GM19240 (cell line): ENCODE measurements around the gene PLD1.

Experiments
- DNase-seq: peaks from one replicate; pipeline ENCODE4 v3.0.0; 2011; ENCODE audit warnings: low spot score; ENCODE audit not compliant: insufficient read length

PLD1 gene

DNA sequence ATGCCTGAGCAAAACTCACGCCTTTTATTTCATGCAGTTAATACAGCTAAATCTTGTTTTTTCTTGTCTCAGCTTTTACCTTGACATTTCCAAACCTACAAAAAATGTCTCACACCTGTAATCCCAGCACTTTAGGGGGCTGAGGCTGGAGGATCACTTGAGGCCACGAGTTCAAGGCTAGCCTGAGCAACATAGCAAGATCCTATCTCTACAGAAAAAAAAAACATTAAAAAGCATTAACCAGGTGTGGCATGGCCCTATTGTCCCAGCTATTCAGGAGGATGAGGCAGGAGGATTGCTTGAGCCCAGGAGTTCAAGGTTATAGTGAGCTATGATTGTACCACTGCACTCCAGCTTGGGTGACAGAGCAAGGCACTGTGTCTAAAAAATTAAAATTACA is 29.0 kb upstream of the PLD1 start:
- DNase-seq = no peak

DNA sequence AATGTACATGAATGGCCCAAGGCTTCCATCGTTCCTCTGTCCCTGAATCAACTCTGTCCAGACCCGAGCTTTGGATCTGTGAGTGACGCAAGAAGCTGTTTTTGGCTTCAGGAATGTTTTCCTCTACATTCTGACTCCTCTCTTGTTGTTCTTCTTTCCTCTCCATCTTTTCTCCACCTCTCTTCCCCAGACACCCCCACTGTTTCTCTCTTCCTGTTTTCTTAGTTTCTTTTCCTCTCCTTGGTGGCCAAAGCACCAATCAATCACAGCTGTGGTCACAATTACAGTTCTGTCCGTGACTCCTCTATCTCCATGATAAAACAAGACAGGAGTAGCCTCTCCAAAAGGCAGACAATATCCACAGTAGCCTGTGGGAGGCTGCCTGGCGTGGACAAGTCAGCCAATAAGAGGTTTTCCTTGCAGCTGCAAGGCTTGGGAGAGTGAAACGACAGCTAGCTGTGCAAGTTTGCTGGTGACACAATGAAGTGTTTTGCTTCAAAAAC is 28.0 kb upstream of the PLD1 start:
- DNase-seq = no peak

DNA sequence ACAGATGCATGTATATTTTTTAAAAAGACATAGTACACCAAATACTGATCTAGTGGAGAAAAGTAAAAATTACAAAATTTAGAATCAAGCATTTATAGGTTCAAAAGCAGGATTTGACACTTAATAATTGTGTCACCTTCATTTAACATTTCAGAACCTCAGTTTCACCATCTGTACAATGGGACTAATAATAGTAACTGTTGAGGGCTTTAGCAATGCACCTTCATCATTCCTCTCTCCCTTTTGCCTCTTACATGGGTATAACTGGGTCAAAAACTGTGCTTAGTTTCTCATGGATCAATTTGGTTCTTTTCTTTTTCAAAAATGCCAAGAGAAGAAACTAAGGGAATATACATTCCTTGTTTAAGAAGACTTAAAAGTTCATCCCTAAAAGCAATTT is 27.4 kb upstream of the PLD1 start:
- no peak for DNase-seq

DNA sequence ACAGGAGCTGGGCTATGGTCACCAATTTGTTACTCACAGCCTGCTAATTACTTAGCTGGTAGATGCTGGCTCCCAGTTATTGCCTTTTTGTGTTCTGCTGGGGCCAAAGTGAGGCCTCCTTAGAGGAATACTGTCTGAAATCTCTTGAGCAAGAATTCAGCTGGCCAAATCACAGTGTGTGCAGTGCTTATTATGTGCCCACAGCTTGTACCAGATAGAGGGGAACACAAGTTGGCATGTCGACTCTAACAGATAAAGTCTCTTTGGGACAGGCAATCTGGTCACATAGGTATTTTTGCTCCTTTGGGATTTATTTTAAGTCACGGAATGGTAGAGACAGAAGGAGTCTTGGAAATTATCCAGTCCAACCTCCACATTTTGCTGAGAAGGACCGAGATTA is 26.6 kb upstream of the PLD1 start:
- DNase-seq = no peak

DNA sequence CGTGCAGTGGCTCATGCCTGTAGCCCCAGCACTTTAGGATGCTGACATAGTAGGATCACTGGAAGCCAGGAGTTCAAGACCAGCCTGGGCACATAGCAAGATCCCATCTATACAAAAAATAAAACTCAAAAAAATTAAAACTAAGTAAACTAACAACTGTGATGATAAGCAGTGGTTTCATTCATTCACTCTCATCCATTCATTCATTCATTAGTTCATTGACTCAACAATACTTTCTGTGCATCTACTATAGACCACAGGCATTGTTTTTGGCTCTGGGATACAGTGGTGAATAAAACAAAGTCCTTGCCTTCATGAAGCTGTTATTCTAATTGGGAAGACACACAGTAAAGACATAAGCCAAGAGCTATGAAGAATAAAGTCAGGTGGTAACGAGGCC is 25.3 kb upstream of the PLD1 start:
- DNase-seq = no peak

DNA sequence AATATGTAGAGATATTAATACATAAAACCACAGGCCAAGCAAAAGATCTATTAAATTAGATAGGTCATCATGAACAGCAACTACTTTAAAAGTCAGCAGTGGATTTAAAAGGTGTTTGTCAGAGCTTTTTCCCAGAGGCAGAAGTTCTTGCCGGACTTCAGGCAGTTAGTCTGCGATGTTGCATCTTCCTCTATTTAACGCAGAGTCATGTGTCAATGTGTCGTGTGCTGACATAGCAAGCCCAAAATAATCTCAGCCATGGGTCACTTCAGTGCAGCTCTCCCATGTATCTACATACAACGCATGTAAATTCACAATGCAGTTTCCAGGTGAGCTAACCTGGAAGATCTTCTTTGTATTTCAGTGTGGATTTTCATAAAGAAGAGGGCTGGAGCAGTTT is 24.8 kb upstream of the PLD1 start:
- no peak for DNase-seq

DNA sequence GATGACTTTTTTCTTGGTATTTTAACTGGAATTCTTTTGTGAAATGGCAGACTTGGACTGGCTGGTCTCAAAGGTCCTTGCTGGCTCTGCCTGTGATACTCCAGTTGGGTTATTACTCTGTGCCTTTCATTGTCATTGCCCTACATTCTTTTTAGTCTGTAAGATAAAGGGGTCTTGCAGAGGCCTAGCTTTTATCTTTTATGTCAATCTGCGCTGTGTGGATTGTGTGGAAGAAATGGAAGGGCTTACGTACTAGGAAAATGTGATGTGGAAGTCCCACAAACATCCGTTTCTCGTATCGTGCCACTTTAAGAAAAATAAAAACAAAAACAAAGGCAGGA is 24.1 kb upstream of the PLD1 start:
- DNase-seq = no peak

DNA sequence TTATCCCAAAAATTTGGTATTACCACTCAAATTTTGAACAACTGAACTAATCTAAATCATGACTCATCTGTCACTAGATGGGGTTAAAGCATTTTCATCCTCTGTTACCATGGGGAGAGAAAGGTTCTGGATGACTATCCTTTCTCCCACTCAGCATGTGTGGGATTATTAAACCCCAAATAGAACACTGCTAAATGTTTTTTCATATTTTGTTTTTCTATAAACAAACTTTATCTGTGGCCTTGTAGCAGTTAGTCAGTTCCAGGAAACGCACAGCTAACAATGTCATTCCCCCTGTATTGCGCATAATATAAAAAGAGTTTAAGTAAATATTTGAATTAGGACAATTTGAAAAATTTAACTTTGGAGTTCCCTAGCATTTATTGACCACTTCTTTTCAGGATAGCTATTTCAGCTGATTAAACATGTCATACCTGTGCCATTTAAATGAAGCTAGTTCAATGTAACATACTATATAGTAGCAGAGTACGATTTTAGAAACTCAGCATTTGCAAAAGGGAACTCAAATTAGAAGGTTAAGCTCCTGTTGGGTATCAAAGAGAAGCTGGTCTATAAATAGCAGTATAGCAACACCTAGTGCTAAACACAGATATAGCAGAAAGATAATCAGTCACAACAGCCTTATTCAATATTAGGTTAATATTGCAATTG is 23.6 kb upstream of the PLD1 start:
- no peak for DNase-seq

DNA sequence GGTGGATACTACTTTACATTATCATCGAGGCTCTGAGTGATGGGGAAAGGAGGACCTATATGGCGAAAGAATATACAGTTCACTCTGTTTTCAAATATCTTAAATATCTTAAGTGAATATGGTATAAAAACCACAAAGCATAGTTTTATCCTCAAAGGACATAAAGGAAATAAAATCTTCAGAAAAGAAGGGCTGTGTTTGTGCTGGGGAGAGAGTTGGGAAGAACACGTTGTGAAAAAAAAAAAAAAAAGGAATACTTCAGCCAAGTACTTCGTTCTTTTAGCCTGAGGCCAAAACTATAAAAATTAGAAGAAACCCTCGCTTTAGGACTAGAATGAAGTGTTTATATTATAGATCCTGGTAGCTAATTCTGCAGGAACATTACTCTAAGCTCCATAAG is 22.7 kb upstream of the PLD1 start:
- DNase-seq = no peak

DNA sequence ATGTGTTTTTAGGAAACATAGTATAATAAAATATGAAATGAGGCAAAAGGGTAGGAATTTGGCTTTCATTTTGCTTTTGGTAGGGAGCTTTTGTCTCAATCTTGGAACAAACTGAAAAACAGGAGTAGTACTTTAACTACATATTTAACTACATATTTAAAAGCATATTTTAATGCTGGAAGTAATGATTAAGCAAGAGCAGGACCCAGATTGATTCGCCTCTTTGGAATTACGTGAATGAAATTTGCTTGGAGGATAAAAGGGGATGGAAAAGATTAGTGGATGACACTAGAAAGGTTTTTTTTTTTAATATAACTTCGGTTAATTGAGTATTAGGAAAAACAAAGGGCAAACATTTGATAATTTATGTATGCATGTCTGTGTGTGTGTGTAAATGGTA is 21.7 kb upstream of the PLD1 start:
- DNase-seq = no peak

DNA sequence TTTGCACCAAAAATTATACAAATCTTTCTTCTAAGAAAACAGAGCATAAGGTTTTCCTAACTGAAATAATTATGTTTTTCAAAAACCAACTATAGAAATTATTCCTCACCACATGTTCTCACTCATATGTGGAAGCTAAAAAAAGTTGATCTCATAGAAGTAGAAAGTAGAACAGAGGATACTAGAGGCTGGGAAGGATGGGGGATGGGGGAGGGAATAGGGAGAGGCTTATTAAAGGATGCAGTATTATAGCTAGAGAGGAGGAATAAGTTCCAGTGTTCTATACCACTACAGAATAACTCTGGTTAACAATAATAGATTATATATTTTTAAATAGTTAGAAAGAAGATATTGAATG is 20.2 kb upstream of the PLD1 start:
- no peak for DNase-seq

DNA sequence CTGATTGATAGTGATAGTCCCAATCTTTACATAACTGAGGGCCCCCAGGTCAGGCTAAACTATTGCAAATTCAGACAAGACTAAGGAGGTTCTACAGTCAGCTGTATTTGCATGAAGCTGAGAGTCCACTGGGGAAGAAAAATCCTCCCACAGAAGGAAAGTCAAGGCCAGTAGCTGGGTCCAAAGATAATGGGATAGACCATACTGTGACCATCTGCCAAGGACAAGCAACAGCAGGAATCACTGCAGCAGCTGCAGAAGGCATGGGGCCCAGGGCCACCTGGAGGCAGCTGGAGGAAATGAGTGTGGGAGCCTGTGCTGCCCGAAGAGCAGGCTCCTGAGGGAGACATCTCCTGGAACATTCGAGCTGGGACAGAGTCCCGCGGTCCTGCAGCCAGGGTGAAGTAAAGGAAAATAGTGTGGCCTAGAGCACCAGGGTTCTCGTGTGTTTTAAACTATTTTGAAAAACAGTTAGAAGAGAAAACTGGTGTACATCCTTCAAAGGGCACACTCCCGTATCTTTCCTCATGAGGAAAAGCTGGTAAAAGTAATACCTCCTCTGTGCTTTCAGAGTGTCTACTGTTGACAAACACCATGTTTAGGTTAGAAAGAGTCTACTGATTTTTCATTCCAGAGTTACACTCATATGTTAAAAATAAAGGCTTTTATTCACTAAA is 19.7 kb upstream of the PLD1 start:
- DNase-seq = no peak

DNA sequence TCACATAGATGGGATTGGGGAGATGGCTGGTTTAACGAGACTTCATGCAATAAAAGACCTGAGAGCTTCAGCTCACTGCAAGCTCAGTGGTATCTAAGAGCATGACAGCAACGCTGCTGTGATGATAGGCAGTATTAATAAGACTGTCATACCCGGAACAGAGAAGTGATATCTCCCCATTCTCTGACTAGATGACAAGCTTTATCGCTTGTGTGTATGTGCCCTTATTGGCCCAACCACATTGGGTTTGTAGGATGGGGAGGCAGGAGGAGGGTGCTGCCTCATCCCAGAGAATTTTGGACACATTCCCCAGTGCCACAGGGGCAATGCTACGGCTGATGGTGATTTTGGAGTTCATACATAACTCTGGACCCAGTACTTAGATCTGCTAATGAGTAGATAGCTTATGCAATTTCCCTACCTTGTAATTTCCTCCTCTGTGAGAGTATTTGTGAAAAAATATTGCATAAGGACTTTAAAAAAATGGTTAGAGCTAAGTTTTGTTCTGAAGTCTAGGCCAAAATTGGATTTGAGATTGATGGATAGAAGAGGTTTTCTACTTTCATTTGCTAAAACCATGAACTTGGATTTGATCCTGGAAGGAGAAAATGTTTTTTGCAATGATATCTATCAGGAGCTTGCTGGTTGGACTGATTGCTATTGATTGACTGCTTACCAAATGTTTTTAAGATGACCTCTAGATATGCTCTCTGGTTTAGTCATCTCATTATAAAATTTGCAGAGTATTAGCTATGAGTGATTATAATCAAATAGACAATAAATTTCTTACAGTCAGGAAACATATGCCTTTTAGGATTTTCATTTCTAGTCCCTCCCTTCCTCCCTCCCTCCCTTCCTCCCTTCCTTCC is 18.9 kb upstream of the PLD1 start:
- no peak for DNase-seq

DNA sequence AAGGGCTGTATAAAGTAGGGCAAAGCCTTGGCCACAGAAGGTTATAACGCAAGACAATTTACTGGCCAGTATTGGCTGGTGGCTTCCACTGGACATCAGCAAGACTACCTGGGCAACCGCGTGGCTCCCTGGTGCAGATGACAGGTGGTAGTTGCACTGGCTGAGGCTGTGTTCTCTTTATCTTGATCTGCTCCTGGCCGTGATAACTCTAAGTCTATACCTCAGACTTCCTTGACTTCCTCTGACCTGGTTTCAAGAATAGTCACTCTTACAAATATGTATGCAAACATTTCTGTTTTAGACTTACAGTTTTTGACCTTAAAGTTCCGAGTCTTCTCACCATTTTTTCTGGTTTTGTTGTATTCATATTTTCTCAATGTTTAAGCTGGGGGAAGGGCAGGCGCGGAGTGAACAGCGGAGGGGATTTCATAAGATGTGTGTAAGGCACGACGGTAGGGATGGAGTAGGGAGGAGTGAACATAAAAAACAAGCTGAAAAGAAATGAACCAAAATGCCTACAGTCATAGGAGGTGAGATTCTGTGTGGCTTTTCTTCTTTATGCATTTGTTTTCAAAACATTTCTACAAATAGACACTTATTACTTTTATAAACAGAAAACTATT is 17.7 kb upstream of the PLD1 start:
- DNase-seq = no peak

DNA sequence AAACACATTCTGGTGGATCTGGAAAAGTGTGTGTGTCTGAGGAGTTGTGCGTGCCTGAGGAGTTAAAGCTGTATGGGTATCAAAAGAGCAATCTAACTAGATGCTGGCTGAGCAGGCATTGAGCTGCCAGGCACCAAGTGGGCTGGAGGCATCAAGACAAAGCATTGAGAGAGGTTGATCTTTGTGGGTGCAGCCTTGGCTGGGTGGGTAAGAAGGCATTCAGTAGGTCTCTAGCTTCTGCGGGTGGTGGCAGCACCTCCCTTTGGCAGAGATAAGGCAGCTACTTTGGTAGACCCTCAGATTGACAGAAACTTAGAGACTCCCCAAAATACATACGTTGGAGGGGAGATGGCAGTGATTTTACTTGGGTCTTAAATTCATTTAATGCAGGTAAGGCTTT is 17.1 kb upstream of the PLD1 start:
- no peak for DNase-seq

DNA sequence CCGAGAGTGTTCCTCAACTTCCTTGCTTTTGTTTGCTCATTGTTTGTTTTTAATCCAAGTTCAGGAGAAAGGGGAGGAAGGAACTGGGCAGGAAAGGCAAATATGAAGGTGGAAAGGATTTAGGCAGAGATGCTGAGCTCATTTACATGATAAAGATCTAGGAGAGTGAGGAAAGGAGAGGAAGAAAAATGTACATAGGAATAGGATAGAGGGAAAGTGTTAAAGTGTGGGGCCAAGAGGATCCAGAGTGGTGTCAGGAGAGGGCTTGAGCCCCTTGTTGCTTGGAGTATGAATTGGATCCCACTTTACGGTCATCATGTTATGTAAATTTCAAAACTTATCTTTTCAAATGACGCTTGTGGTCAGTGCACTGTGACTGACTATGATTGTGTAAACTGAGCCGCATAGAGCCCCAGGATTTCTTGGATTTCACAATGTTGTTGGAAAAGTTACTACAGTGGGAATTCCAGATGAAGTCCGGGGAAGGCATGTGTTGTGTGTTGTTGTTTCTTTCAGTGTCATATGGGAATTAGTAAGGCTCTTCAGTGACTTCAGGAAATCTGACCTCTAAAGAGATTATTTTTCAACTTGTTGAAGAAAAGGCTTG is 15.0 kb upstream of the PLD1 start:
- no peak for DNase-seq

DNA sequence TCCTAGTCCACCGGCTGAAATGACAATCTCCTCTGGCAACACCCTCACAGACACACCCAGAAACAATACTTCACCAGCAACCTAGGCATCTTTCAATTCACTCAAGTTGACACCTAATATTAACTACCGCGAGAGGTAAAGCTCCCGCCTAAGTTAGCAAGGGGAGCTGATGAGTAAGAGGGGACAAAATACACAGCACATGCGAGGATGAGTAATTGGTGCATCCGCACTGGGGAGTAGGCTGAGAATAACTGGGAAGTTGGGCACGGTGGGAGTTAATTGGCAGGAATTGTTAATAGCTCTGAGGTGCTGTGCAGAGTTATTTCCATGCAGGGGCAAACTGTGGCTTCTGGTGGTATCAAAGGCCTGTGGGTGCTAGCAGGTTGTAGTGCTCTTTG is 14.5 kb upstream of the PLD1 start:
- no peak for DNase-seq

DNA sequence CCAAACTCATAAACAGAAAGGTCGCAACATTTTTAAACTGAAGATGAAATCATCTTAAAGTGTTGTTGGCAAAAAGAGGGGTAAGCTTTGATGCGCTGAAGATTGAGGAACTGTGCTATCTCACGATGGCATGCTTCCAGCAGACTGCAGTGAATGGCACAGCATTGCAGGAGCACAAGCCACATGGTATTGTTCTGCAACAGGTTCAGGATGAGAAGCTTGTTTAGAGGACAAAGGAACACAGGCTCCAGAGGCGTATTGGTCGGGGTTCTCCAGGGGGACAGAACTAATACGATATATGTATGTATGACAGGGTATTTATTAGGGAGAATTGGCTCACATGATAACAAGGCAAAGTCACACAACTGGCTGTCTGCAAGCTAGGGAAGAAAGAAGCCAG is 13.8 kb upstream of the PLD1 start:
- no peak for DNase-seq

DNA sequence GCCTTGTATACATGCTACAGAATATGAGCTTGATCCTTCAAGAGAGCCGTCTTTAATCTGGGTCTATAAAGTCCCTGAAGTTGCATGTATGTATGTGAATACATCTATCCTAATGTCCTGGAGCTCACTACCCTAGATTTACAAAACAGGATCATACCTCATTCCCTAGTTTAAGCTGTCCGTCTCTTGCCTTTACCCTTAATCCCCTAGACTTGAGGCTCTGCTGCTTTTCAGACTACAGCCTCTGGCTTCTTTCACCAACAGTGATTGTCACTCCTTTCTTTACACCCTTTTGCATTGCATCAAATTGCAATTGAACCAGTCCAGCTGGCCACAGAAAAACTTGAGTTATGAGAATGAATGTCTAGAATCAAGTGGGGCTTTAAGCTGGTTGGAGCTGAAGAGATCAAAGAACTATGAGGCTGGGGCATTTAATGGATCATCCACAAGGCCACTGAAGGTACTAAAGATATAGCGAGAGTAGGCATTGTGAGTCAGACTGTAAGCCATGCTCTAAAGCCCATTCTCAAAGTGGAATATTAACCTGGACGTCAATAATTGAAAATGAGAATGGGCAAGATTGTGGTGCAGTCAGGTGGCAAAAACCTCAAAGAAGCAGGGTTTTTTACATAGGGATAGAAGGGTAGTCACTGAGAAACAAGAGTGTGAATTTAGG is 12.3 kb upstream of the PLD1 start:
- DNase-seq = no peak

DNA sequence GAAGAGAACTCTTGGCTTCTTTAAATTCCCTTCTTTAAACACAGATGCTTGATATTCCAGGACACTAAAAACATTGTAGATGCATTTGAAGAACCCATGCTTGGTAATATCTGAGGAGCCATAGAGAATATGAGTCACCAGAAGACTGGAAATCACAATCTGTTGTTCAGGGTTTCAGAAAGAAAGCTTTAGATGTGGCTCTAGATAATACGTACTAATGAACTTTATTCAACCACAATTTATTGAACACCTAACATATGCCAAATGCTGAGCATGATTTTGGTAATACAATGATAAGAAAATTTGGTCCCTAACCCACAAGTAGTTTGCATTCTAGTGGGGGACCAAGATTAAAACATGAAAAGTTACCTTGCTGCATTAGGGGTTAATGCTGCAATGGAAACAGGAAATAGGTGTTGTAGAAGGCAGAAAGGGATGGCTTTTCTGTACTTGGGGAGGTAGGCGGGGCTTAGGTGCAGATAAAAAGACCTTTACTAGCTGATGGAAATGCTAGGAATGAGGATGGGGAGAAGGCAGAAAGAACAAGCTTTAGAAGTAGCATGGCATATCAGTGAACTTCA is 11.6 kb upstream of the PLD1 start:
- no peak for DNase-seq

DNA sequence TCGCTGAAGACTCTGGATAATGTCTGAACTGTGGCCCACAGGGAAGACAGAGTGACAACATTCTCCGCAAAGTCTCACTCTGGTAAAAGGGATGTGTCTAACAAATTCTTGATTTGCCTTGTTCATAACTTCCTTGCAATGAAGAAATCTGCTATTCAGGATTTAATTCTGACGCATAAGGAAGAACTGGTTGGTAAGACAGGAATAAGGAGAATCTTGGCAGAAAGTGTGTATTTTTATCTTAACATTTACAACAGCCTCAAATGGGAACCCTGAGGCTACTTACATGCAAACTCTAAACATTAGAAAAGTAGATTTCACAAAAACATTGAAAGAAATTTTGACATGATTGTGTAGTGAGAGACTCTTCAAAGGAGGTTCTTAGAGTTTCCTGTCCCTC is 10.8 kb upstream of the PLD1 start:
- no peak for DNase-seq
